CD4-positive, alpha-beta T cell treated with Interleukin-17A for 4 hours (primary cell): ENCODE data around the gene TRIM7.

Source experiments
- DNase-seq: peaks from one replicate; pipeline ENCODE4 v3.0.0-alpha.2; 2020; ENCODE audit warnings: mixed read lengths

TRIM7 gene

GRCh38 chr5:181204826-181205760 is at the start of gene TRIM7:
TRIM7 (minus strand) TSS chr5:181205196; CDS start chr5:181205110, 86 bp downstream.
- DNase-seq: peak; percentile 21

DNA sequence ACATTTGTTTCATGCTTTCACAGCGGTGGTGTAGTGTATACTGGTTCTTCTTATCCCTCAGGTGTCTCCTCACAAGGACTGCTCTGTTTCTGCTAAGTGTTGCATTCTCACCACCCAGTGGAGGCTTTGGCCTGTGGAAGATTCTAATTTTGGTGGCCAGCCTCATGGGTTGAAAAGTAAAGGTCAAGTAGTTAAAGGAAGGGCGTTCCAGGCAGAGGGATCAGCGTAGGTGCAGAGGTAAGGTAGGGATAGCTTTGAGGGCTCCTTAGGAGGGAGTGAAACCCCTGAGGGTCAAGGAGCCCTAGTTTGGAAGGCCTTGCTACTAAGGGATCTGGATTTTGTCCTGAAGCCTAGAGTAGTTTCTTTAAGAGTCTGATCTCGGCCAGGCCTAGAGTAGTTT is 43.3 kb upstream of the TRIM7 start:
- no peak for DNase-seq

DNA sequence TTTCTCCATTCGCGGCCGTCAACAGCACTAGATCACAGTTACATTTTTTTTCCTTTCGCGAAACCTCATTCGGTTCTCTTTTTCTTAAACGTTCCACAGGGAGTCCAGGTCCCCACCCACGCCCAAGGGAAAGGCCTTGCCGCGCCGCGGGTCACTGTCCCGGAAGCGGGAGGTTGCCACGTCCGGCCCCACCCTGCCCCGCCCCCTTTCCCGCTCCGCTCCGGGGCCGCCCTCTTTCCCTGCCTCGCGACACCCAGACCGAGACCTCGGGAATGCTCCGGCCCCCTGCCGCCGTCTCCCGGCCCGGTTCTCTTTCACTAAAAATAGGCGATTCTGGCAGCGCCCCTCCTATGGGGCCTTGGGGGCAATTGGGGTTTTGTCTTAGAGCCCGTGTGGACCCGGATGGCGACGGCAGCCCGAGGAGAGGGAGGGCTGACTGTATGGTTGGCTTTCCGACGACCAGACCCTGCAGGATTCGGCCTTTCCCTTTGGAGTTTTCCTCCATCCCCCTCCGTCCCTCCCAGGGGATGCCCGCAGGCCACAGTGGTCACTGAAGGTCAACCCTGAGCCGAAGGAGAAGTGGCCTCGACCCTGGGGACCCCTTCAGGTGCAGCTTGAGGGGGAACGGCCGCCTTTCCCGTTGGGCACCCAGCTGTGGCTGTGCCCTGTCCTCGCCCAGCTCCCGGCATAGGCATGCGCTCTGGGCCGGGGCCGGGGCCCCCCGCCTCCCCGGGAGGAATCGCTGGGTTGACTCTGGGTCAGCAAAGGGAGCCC is 41.5 kb upstream of the TRIM7 start:
- peak; percentile 80 for DNase-seq

DNA sequence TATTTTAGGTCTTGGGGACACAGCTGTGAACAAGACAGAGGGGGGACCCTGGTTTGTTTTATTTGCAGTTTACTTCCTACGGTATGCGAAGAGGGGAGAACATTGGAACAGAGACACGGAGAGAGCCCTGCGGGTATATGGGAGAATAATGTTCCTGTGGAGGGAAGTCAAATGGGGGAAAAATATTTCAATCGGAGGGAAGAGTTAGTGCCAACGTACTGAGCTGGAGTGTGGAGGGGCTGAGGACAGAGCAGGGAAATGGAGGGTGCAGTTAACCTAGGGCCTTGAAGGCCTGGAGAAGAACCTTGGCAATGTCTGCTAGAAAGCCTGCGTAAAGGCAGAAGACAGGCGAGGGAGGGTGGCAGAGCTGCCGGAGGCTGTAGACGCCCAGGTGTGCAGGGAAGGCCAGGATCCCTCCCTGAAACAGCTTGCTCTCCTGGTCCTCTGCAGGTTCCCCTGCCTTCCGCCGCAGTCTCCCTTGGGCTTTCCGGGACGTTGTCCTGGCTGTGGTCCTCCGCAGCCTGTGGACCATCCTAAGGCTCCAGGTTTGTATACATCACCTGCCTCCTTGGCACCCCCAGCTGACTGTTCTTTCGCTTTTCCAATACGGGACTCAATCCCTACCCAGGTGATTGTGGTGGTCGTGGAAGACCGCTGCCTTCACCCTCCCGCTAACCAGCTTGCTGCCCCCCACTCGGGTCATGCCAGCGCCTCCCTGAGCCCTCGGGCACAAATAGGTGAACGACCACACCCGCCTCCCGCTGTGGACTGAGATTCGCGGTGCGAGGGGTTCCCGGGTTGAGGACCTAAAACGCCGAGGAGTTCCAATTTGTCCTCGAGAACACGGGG is 40.7 kb upstream of the TRIM7 start:
- no peak for DNase-seq

GRCh38 chr5:181243564-181244343 is 38.8 kb upstream of the TRIM7 start, which contains the start of gene RACK1:
RACK1 (minus strand) TSS chr5:181243906; CDS start chr5:181243800, 106 bp downstream.
- DNase-seq: peak; percentile 91

- DNase-seq: peak; percentile 51
Observed at GRCh38 chr5:181243018-181243563, 38.1 kb upstream of the TRIM7 start.

DNA sequence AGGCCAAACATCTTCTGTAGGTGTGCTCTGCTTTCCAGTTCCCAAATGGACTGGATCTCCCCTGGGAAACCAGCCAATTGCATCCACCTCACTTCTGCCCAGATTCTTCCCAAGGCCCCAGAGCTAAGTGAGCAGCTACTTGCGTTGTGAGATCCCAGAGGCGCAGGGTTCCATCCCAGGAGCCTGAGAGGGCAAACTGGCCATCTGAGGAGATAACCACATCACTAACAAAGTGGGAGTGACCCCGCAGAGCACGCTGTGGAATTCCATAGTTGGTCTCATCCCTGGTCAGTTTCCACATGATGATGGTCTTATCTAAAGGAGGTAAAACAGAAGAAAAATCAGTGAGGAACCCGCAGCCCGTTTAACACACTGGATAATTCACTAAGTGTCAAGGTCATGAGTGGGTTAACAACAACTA is 37.0 kb upstream of the TRIM7 start:
- DNase-seq: no peak

- peak; percentile 47 for DNase-seq
Observed at GRCh38 chr5:181241393-181241975, 36.5 kb upstream of the TRIM7 start.

- no peak for DNase-seq
Observed at GRCh38 chr5:181239062-181239663, 34.2 kb upstream of the TRIM7 start.

DNA sequence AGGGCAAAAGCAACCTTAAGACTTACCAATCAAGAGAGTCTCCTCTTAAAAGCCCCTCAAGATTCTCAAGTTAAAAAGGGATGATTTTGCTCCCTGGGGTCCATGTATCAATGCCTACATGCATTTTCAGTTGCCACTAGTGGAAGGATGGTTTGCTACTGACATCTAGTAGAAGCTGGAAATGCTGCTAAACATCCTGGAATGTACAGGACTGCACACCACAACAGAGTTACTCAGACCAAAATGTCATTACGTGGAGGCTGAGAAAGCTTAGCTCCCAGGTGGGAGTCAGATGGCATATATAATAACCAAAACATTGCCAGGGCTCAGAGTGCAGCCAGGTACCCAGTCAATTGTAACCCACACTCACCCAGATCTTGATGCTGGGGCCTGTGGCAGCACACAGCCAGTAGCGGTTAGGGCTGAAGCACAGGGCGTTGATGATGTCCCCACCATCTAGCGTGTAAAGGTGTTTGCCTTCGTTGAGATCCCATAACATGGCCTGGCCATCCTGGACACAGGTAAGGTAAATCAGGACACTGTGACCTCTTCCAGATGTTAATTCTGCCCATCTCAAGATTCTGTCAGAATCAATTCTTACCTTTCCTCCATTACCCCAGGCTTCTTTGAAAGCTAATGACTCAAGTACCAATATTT is 32.9 kb upstream of the TRIM7 start:
- no peak for DNase-seq

- no peak for DNase-seq
Observed at GRCh38 chr5:181236954-181237641, 32.1 kb upstream of the TRIM7 start.

DNA sequence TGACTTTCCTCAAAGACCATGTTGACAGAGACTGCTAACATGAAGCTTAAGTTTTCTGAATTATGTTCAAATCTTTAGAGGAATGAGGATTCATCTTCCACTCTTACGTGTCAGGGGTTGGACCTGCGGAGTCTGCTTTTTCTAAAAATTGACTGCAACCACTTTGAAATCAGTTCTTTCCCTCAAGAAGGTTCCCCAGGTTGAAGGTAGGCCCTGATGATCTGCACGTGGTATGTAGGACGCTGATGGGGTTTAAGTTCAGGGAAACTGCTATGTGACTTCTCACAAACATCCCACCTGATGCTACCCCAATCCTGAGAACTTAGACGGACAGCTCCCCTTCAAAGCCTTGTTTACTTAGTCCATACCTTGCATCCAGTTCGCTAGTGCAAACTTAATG is 31.5 kb upstream of the TRIM7 start:
- no peak for DNase-seq

DNA sequence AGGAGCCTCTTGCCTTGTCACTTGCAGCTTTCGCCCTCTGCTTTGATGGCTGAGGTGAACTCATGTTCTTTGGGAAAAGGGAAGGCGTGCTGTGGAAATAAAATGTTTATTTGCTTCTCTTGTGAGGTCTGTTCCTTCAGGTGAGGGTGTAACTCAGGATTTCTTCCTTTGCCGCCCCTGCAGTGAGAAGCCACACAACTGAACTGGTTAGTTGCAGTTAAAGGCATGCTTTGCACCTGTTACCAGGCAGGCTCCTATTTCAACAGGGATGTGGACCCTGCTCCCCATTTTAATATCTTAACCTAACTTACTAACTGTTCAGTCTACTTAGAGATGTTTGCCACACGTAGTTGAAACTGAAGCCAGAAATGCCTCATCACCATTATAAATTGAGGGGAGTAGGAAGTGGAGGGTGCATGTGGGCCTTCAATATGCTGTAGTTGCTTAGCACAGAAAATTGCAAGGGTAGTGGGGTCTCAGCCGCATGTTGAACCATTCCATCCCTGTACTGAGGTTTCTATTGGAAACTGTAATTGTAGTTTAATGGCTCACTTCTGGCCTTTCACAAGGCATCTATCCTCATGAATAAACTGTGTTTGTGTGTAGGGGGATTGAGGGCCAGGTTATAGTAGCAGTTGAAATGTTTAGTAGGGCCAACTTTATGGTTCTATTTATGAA is 30.8 kb upstream of the TRIM7 start:
- no peak for DNase-seq

DNA sequence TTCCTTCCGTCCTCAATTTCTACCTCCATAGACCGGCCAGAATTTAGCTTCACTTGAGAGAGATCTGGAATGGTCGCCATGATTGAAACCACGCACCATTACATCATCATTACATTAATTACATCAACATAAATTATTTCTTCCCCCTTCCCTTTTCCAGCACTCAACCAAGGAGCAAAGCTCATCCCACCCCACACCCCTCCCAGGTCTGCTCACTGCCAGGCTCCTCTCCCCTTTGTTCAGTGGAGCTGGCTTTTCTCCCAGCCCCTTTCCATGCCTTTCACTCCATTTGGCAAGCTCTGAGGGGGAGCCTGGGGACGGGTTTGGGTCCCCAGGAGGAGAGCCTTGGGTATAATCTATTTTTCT is 30.3 kb upstream of the TRIM7 start:
- no peak for DNase-seq

DNA sequence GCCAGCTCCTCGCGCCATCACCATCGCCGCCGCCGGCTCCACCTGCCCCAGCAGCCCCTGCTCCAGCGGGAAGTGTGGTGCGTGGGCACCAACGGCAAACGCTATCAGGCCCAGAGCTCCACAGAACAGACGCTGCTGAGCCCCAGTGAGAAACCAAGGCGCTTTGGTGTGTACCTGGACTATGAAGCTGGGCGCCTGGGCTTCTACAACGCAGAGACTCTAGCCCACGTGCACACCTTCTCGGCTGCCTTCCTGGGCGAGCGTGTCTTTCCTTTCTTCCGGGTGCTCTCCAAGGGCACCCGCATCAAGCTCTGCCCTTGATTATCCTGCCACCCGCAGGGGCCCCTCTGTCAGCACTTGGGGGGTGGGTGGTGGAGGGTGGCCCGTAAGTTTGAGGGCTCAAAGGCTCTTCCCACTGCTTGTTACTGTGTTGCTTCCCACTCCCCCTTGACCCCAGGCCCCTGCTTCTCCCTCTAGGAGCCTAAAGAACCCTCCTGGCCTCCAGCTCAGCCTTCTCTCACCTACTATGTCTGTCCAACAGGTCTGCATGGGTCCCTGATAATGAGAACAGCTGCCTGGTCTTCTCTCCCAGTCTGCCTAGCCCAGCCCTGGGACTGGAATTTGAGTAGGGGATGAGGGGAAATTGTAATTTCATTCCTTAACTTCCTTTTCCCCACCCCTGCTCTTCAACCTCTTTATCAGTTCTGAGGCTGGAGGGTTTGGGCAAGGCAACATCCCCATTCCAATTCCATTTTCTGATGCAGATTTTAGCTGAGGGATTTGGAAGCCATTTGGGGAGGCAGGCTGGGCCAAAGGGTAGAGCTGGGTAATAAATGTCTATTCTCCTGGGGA is 29.7 kb upstream of the TRIM7 start:
- no peak for DNase-seq

DNA sequence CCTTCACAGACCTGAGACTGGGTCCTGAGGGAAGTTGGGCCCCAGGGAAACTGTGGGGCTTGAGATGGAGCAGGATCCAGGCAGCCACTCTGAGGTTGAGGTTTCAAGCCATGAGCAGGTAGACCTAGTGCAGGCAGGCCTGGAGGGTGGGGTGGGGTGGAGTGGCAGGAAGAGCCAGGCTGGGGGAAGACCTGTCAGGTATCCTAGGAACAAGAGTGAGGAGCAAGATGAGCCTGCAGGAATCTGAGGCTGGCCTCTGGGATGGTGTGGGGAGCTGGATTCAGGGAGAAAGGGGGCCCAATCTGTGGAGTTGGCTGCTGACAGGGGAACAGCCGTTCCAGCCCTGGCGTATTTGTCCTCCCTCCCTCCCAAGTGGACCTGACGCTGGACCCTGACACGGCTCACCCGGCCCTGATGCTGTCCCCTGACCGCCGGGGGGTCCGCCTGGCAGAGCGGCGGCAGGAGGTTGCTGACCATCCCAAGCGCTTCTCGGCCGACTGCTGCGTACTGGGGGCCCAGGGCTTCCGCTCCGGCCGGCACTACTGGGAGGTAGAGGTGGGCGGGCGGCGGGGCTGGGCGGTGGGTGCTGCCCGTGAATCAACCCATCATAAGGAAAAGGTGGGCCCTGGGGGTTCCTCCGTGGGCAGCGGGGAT is 28.9 kb upstream of the TRIM7 start:
- DNase-seq: no peak

- no peak for DNase-seq
Observed at GRCh38 chr5:181233088-181233800, 28.2 kb upstream of the TRIM7 start.
